Measurements from ENCODE around the gene SERP2. TPM values are rescaled to one million over a fixed set of nuclear protein-coding genes. Genes with fewer than 3 reads are reported as not detected.
A peak's percentile ranks its signal among the peaks of the same experiment; 100 is the strongest.

SERP2 gene
- total and polyA plus RNA-seq, 2 of the 13 experiments (the other 11 are each of a cell fraction or from before 2014, with no cell fraction given): not detected

GRCh38 chr13:44396701-44397580, 23.3 kb downstream of the SERP2 start:
- ChIA-PET CTCF (ENCODE audit: low intra/inter-chr PET ratio, low total read pairs) (no interaction called here), POLR2A (interaction anchor here (1.1 to 1.7 kb wide), 2 partner anchors 9 to 40 kb away, joined by 3 to 5 read pairs; no protein-coding TSS in a partner anchor)
- TF ChIP-seq ZSCAN20 (CRISPR knock-in tag; IDR thresholded peaks at IDR 0.05; ENCODE audit: borderline replicate concordance): no peak
- 0 out of 2 replicates have a peak, but pooled peaks have one; percentile 29 for TF ChIP-seq ZBTB38 (CRISPR knock-in tag; IDR thresholded peaks at IDR 0.05)
- no peak for TF ChIP-seq ZNF20 (CRISPR knock-in tag; IDR thresholded peaks at IDR 0.05)
- peak; percentile 76; the same call in 1 of the 2 replicates for TF ChIP-seq RBAK (CRISPR knock-in tag; IDR thresholded peaks at IDR 0.05)
- no peak for TF ChIP-seq ZNF101 (CRISPR knock-in tag; IDR thresholded peaks at IDR 0.05; ENCODE audit: borderline replicate concordance, low read depth)
- no peak for TF ChIP-seq PHF5A (CRISPR knock-in tag; IDR thresholded peaks at IDR 0.05; ENCODE audit: low read depth, unreplicated experiment)
- 0 out of 2 replicates have a peak, but pooled peaks have one; percentile 49 for TF ChIP-seq SRF (IDR thresholded peaks at IDR 0.05; ENCODE audit: low read depth, low read length)
- no peak for TF ChIP-seq ZNF550 (CRISPR knock-in tag; IDR thresholded peaks at IDR 0.05; ENCODE audit: borderline replicate concordance)
- TF ChIP-seq ZNF292 (CRISPR knock-in tag; IDR thresholded peaks at IDR 0.05; ENCODE audit: borderline replicate concordance, low read depth): no peak
- TF ChIP-seq ZNF687 (CRISPR knock-in tag; IDR thresholded peaks at IDR 0.05): 0 out of 2 replicates have a peak, but pooled peaks have one; percentile 19
- TF ChIP-seq CAMTA2 (CRISPR knock-in tag; IDR thresholded peaks at IDR 0.05; ENCODE audit: borderline replicate concordance): no peak
- TF ChIP-seq PHF8 (CRISPR knock-in tag; IDR thresholded peaks at IDR 0.05): no peak
- TF ChIP-seq, protein P1, sequence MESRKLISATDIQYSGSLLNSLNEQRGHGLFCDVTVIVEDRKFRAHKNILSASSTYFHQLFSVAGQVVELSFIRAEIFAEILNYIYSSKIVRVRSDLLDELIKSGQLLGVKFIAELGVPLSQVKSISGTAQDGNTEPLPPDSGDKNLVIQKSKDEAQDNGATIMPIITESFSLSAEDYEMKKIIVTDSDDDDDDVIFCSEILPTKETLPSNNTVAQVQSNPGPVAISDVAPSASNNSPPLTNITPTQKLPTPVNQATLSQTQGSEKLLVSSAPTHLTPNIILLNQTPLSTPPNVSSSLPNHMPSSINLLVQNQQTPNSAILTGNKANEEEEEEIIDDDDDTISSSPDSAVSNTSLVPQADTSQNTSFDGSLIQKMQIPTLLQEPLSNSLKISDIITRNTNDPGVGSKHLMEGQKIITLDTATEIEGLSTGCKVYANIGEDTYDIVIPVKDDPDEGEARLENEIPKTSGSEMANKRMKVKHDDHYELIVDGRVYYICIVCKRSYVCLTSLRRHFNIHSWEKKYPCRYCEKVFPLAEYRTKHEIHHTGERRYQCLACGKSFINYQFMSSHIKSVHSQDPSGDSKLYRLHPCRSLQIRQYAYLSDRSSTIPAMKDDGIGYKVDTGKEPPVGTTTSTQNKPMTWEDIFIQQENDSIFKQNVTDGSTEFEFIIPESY (CRISPR knock-in tag; IDR thresholded peaks at IDR 0.05): peak; percentile 70
- TF ChIP-seq TFAP4 (IDR thresholded peaks at IDR 0.05; ENCODE audit: borderline replicate concordance, low read depth): peak; percentile 71; the same call in 1 of the 2 replicates
- no peak for TF ChIP-seq ONECUT2 (CRISPR knock-in tag; IDR thresholded peaks at IDR 0.05)
- no peaks in the 10 kb centered on the region for H3K79me2 ChIP-seq (ENCODE audit: insufficient read depth, low read length)
- WGBS (ENCODE audit: low lambda C conversion rate): 55% methylated on average over 21 of the region's 26 CpGs
- peak overlapping the region; percentile 6 to 37 (median 18); a peak in 5 of 6 replicates for H3K4me3 ChIP-seq (replicated peaks in 1 of 3; ENCODE audit: insufficient read depth in 1 of 3, low read depth in 2 of 3, low read length in 3 of 3)
- FAIRE-seq (no peak), DNase-seq (ENCODE audit: low spot score) (no peak), ATAC-seq (peak; percentile 70)
- H4K20me1 ChIP-seq (ENCODE audit: insufficient read depth, low read length): no peaks in the 10 kb centered on the region
- intact Hi-C loops (cut with micrococcal nuclease; ENCODE audit: unreplicated experiment): no loop called here
- H3K36me3 ChIP-seq (replicated peaks in 1 of 2; ENCODE audit: control insufficient read depth in 1 of 2, insufficient read depth in 2 of 2, low read length in 2 of 2): no peaks in the 10 kb centered on the region
- no peaks in the 10 kb centered on the region for H3K9me3 ChIP-seq (ENCODE audit: low read length)
- in situ Hi-C loops (cut with HindIII; ENCODE audit: extremely low pct_ligation_motif_present, low pct_unique_long_range_greater_than_20kb): no loop called here
- no peak overlapping the region for H3K9ac ChIP-seq (ENCODE audit: insufficient read depth, low read depth, low read length)
- BruUV-seq (replicated peaks): no TSS peak
- H3K4me2 ChIP-seq (ENCODE audit: low read depth, low read length): peak overlapping the region; percentile 59
- no peak overlapping the region for H2AFZ ChIP-seq (ENCODE audit: low read length)
- no peaks in the 10 kb centered on the region for H3K27me3 ChIP-seq (ENCODE audit: control insufficient read depth in 1 of 2, insufficient read depth in 2 of 2, low read length in 2 of 2)
- H3K4me1 ChIP-seq (ENCODE audit: insufficient read depth, low read length): peaks cover 24% of the 10 kb centered on the region
- no peak overlapping the region for H3K27ac ChIP-seq (ENCODE audit: extremely low read length, insufficient read depth, low read length)

Measured in HepG2 (cell line).